Keratinocyte (primary cell): ENCODE results near the gene AUP1.
A peak's percentile ranks its signal among the peaks of the same experiment; 100 is the strongest.

Source experiments
- CTCF ChIP-seq, 3 experiments: IDR thresholded peaks in 1 of 3; conservative IDR thresholded peaks in 1 of 3; optimal IDR thresholded peaks in 1 of 3; 2 replicates in 2 of 3; 3 replicates in 1 of 3; pipeline versions ENCODE3 to v1.5.1; 2011; ENCODE audit warnings: low read length in 3 of 3, mild to moderate bottlenecking in 3 of 3, moderate library complexity in 2 of 3, control low read depth in 1 of 3, inconsistent platforms in 1 of 3; ENCODE audit not compliant: insufficient read depth in 2 of 3; ENCODE audit errors: extremely low read depth in 1 of 3
- EZH2 ChIP-seq: IDR thresholded peaks from one replicate; pipeline ENCODE4 v1.6.1; 2012; ENCODE audit warnings: inconsistent platforms, mild to moderate bottlenecking, low read length, moderate library complexity

- TF ChIP-seq CTCF (optimal IDR thresholded peaks at IDR 0.05 in 1 of 3, IDR thresholded peaks at IDR 0.05 in 1 of 3, conservative IDR thresholded peaks at IDR 0.05 in 1 of 3; ENCODE audit: extremely low read depth in 1 of 3, insufficient read depth in 2 of 3, low read length in 3 of 3) (no peak), EZH2 (peak; percentile 83)
Measured at GRCh38 chr2:74515271-74515980, 14.1 kb downstream of the AUP1 start.
